ENCODE results near the gene JARID2.

DNA sequence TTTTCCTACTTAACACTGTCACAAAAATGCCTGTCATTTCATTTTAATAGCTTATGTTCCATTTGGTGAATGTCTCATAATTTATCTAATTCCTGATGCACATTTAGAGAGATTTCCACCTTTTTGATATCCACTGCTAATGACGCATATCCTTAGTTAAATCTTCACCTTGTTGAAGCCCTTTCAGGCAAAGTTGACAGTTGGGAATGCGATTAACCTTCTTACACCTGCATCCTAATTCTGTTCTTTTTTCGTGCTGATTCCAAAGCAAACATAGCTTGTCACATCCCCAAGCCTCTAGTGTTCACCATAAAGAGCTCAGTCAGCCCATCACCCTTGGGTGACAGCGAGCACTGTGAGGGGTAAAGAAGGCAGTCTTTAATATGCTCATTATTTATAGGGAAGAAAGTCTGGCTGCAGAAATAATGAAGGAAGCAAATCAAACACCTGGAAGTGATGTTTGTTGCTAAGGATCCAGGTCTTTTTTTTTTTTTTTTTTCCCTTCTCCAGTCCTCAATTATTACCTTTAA lies 211.3 kb downstream of the JARID2 start:
- no peak for TF ChIP-seq ZNF23 (CRISPR knock-in tag; IDR thresholded peaks at IDR 0.05)
- TF ChIP-seq, protein P1, sequence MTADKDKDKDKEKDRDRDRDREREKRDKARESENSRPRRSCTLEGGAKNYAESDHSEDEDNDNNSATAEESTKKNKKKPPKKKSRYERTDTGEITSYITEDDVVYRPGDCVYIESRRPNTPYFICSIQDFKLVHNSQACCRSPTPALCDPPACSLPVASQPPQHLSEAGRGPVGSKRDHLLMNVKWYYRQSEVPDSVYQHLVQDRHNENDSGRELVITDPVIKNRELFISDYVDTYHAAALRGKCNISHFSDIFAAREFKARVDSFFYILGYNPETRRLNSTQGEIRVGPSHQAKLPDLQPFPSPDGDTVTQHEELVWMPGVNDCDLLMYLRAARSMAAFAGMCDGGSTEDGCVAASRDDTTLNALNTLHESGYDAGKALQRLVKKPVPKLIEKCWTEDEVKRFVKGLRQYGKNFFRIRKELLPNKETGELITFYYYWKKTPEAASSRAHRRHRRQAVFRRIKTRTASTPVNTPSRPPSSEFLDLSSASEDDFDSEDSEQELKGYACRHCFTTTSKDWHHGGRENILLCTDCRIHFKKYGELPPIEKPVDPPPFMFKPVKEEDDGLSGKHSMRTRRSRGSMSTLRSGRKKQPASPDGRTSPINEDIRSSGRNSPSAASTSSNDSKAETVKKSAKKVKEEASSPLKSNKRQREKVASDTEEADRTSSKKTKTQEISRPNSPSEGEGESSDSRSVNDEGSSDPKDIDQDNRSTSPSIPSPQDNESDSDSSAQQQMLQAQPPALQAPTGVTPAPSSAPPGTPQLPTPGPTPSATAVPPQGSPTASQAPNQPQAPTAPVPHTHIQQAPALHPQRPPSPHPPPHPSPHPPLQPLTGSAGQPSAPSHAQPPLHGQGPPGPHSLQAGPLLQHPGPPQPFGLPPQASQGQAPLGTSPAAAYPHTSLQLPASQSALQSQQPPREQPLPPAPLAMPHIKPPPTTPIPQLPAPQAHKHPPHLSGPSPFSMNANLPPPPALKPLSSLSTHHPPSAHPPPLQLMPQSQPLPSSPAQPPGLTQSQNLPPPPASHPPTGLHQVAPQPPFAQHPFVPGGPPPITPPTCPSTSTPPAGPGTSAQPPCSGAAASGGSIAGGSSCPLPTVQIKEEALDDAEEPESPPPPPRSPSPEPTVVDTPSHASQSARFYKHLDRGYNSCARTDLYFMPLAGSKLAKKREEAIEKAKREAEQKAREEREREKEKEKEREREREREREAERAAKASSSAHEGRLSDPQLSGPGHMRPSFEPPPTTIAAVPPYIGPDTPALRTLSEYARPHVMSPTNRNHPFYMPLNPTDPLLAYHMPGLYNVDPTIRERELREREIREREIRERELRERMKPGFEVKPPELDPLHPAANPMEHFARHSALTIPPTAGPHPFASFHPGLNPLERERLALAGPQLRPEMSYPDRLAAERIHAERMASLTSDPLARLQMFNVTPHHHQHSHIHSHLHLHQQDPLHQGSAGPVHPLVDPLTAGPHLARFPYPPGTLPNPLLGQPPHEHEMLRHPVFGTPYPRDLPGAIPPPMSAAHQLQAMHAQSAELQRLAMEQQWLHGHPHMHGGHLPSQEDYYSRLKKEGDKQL (CRISPR knock-in tag; IDR thresholded peaks at IDR 0.05; ENCODE audit: borderline replicate concordance), result no peak
- TF ChIP-seq JUN (IDR thresholded peaks at IDR 0.05; ENCODE audit: borderline replicate concordance, low read depth, low read length), result no peak
- no peak for TF ChIP-seq JUN (CRISPR knock-in tag; IDR thresholded peaks at IDR 0.05; ENCODE audit: borderline replicate concordance)
- TF ChIP-seq CHD4 (IDR thresholded peaks at IDR 0.05; ENCODE audit: insufficient read depth, insufficient replicate concordance, low read depth, low read length, poor library complexity, severe bottlenecking), result no peak
- no peak for TF ChIP-seq TAF1 (IDR thresholded peaks at IDR 0.05; ENCODE audit: control insufficient read depth, extremely low read depth, insufficient read depth, low read length, severe bottlenecking)
- no peak for TF ChIP-seq RAD21 (CRISPR knock-in tag; conservative IDR thresholded peaks at IDR 0.05 in 1 of 2, IDR thresholded peaks at IDR 0.05 in 1 of 2)
- TF ChIP-seq POLR2AphosphoS5 (IDR thresholded peaks at IDR 0.05; ENCODE audit: control insufficient read depth, insufficient read depth, low read depth, low read length), result no peak
- no peak for TF ChIP-seq KLF13 (tag; IDR thresholded peaks at IDR 0.05; ENCODE audit: borderline replicate concordance, low read depth)
- TF ChIP-seq, protein P2, sequence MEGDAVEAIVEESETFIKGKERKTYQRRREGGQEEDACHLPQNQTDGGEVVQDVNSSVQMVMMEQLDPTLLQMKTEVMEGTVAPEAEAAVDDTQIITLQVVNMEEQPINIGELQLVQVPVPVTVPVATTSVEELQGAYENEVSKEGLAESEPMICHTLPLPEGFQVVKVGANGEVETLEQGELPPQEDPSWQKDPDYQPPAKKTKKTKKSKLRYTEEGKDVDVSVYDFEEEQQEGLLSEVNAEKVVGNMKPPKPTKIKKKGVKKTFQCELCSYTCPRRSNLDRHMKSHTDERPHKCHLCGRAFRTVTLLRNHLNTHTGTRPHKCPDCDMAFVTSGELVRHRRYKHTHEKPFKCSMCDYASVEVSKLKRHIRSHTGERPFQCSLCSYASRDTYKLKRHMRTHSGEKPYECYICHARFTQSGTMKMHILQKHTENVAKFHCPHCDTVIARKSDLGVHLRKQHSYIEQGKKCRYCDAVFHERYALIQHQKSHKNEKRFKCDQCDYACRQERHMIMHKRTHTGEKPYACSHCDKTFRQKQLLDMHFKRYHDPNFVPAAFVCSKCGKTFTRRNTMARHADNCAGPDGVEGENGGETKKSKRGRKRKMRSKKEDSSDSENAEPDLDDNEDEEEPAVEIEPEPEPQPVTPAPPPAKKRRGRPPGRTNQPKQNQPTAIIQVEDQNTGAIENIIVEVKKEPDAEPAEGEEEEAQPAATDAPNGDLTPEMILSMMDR (IDR thresholded peaks at IDR 0.05 in 2 of 3, conservative IDR thresholded peaks at IDR 0.05 in 1 of 3; ENCODE audit: insufficient read depth in 2 of 3, low read depth in 1 of 3, low read length in 3 of 3), result no peak
- TF ChIP-seq, protein P3, sequence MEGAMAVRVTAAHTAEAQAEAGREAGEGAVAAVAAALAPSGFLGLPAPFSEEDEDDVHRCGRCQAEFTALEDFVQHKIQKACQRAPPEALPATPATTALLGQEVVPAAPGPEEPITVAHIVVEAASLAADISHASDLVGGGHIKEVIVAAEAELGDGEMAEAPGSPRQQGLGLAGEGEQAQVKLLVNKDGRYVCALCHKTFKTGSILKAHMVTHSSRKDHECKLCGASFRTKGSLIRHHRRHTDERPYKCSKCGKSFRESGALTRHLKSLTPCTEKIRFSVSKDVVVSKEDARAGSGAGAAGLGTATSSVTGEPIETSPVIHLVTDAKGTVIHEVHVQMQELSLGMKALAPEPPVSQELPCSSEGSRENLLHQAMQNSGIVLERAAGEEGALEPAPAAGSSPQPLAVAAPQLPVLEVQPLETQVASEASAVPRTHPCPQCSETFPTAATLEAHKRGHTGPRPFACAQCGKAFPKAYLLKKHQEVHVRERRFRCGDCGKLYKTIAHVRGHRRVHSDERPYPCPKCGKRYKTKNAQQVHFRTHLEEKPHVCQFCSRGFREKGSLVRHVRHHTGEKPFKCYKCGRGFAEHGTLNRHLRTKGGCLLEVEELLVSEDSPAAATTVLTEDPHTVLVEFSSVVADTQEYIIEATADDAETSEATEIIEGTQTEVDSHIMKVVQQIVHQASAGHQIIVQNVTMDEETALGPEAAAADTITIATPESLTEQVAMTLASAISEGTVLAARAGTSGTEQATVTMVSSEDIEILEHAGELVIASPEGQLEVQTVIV (CRISPR knock-in tag; IDR thresholded peaks at IDR 0.05; ENCODE audit: borderline replicate concordance), result no peak

Data from K562 (cell line).